ENCODE measurements around the gene ANKDD1A. TPM values are rescaled to one million over a fixed set of nuclear protein-coding genes. Genes with fewer than 3 reads are reported as not detected.

Gene ANKDD1A
- total RNA-seq, 1 experiment from 2014 or later: 6.8 TPM

DNA sequence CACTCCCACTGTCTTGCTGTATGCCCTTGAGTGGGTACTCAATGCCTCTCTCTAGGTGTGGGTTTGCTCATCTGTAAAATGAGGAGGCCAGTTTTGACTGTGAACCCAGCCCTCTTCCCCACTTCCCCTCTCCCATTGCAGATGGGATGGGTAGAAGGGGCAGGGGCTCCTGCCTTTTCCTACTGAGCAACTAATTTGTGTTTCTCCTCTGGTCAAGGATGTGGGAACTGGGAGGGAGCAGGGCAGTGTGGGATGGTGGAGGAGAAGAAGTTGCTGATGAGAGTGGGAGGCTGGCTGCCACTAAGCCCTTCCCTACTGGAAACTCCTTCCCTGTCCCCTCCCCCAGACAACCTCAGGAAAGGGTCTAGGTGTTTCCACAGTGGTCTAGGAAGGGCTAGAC, 20.1 kb upstream of the ANKDD1A start:
- BruUV-seq (replicated peaks): no TSS peak

DNA sequence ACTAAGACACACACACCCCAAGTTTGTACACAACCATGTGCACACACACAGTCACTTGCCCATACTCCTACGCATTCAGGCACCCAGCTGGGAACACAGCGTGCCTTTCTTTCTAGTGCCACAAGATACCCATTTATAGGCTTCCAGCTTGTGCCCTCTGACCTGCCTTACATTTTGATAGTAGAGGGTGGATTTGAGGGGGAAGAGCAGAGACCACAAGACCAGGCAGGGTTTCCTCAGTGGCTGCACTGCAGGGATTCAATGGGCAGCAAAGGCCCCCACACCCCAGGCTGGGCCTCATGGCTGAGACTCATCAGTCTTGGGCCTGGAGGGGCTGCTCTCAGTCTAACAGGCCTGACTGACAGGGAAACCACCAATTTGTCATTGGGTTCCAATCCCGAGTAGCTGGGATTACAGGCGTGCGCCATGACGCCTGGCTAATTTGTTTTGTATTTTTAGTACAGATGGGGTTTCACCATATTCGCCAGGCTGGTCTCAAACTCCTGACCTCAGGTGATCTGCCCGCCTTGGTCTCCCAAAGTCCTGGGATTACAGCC, 18.8 kb upstream of the ANKDD1A start:
- no peak for DNase-seq (ENCODE audit: low read depth, low spot score)
- in situ Hi-C loops (cut with HindIII; ENCODE audit: low pct_unique_long_range_greater_than_20kb, low sequenced_read_pairs): no loop called here
- Histone ChIP-seq H3K4me1 (ENCODE audit: control insufficient read depth, insufficient read depth, low read length) (peaks cover 24% of the 10 kb centered on the region), H3K27me3 (ENCODE audit: control insufficient read depth, insufficient read depth, low read length) (no peaks in the 10 kb centered on the region), H3K36me3 (ENCODE audit: control insufficient read depth, insufficient read depth, low read length) (no peaks in the 10 kb centered on the region), H3K4me3 (ENCODE audit: low read depth in 2 of 2, low read length in 2 of 2) (no peak overlapping the region), H3K27ac (ENCODE audit: low read length) (no peak overlapping the region), H3K9me3 (ENCODE audit: control insufficient read depth, insufficient read depth, low read depth, low read length) (no peaks in the 10 kb centered on the region)
- POLR2A ChIA-PET: no interaction called here
- TF ChIP-seq TCF7L2 (IDR thresholded peaks at IDR 0.05; ENCODE audit: low read depth, low read length): no peak
- TF ChIP-seq, protein P1, sequence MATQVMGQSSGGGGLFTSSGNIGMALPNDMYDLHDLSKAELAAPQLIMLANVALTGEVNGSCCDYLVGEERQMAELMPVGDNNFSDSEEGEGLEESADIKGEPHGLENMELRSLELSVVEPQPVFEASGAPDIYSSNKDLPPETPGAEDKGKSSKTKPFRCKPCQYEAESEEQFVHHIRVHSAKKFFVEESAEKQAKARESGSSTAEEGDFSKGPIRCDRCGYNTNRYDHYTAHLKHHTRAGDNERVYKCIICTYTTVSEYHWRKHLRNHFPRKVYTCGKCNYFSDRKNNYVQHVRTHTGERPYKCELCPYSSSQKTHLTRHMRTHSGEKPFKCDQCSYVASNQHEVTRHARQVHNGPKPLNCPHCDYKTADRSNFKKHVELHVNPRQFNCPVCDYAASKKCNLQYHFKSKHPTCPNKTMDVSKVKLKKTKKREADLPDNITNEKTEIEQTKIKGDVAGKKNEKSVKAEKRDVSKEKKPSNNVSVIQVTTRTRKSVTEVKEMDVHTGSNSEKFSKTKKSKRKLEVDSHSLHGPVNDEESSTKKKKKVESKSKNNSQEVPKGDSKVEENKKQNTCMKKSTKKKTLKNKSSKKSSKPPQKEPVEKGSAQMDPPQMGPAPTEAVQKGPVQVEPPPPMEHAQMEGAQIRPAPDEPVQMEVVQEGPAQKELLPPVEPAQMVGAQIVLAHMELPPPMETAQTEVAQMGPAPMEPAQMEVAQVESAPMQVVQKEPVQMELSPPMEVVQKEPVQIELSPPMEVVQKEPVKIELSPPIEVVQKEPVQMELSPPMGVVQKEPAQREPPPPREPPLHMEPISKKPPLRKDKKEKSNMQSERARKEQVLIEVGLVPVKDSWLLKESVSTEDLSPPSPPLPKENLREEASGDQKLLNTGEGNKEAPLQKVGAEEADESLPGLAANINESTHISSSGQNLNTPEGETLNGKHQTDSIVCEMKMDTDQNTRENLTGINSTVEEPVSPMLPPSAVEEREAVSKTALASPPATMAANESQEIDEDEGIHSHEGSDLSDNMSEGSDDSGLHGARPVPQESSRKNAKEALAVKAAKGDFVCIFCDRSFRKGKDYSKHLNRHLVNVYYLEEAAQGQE (IDR thresholded peaks at IDR 0.05; ENCODE audit: insufficient read depth in 1 of 2, low read depth in 2 of 2, low read length in 1 of 2): no peak
- TF ChIP-seq POLR2AphosphoS5 (IDR thresholded peaks at IDR 0.05; ENCODE audit: low read depth, low read length): no peak
- TF ChIP-seq, protein P2, sequence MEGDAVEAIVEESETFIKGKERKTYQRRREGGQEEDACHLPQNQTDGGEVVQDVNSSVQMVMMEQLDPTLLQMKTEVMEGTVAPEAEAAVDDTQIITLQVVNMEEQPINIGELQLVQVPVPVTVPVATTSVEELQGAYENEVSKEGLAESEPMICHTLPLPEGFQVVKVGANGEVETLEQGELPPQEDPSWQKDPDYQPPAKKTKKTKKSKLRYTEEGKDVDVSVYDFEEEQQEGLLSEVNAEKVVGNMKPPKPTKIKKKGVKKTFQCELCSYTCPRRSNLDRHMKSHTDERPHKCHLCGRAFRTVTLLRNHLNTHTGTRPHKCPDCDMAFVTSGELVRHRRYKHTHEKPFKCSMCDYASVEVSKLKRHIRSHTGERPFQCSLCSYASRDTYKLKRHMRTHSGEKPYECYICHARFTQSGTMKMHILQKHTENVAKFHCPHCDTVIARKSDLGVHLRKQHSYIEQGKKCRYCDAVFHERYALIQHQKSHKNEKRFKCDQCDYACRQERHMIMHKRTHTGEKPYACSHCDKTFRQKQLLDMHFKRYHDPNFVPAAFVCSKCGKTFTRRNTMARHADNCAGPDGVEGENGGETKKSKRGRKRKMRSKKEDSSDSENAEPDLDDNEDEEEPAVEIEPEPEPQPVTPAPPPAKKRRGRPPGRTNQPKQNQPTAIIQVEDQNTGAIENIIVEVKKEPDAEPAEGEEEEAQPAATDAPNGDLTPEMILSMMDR (IDR thresholded peaks at IDR 0.05): no peak
- no peak for TF ChIP-seq SIN3A (IDR thresholded peaks at IDR 0.05; ENCODE audit: borderline replicate concordance, insufficient read depth, low read depth, low read length)
- no TSS peak for BruUV-seq (replicated peaks)
- intact Hi-C loops (cut with micrococcal nuclease; ENCODE audit: unreplicated experiment): no loop called here
- no peak for ATAC-seq
- CTCF ChIA-PET: no interaction called here

More for the DNA sequence above, 20.1 kb upstream of the ANKDD1A start:
- Histone ChIP-seq H3K27ac (ENCODE audit: low read length) (no peak overlapping the region), H3K36me3 (ENCODE audit: control insufficient read depth, insufficient read depth, low read length) (no peaks in the 10 kb centered on the region), H3K4me1 (ENCODE audit: control insufficient read depth, insufficient read depth, low read length) (peaks cover 19% of the 10 kb centered on the region), H3K4me3 (ENCODE audit: low read depth in 2 of 2, low read length in 2 of 2) (no peak overlapping the region), H3K27me3 (ENCODE audit: control insufficient read depth, insufficient read depth, low read length) (no peaks in the 10 kb centered on the region), H3K9me3 (ENCODE audit: control insufficient read depth, insufficient read depth, low read depth, low read length) (no peaks in the 10 kb centered on the region)
- DNase-seq (ENCODE audit: low read depth, low spot score) (no peak), ATAC-seq (no peak)
- ChIA-PET CTCF (no interaction called here), POLR2A (no interaction called here)
- TF ChIP-seq POLR2AphosphoS5 (IDR thresholded peaks at IDR 0.05; ENCODE audit: low read depth, low read length): no peak
- TF ChIP-seq TCF7L2 (IDR thresholded peaks at IDR 0.05; ENCODE audit: low read depth, low read length): no peak
- TF ChIP-seq, protein P1 (IDR thresholded peaks at IDR 0.05; ENCODE audit: insufficient read depth in 1 of 2, low read depth in 2 of 2, low read length in 1 of 2): no peak
- TF ChIP-seq, protein P2 (IDR thresholded peaks at IDR 0.05): no peak
- no peak for TF ChIP-seq SIN3A (IDR thresholded peaks at IDR 0.05; ENCODE audit: borderline replicate concordance, insufficient read depth, low read depth, low read length)
- in situ Hi-C loops (cut with HindIII; ENCODE audit: low pct_unique_long_range_greater_than_20kb, low sequenced_read_pairs) (no loop called here), intact Hi-C loops (cut with micrococcal nuclease; ENCODE audit: unreplicated experiment) (no loop called here)

Measured in Panc1 (cell line).